ENCODE data around the gene CLDN34.

GRCh38 chrX:9952300-9952699, 14.9 kb upstream of the CLDN34 start:
- TF ChIP-seq CTCF (IDR thresholded peaks at IDR 0.05) = no peak
- no peak for TF ChIP-seq POLR2A (IDR thresholded peaks at IDR 0.05)
- TF ChIP-seq EP300 (IDR thresholded peaks at IDR 0.05) = no peak
